ENCODE measurements around the gene ABCA1. TPM values are rescaled to one million over a fixed set of nuclear protein-coding genes. Genes with fewer than 3 reads are reported as not detected.
"Not testable (repeated sequence)": the region's sequence is repeated elsewhere in the genome, so short reads cannot be mapped to it uniquely, and the experiment has no call there.

The ABCA1 gene
- total RNA-seq, 1 donor from 2014 or later = 33.4 TPM

DNA sequence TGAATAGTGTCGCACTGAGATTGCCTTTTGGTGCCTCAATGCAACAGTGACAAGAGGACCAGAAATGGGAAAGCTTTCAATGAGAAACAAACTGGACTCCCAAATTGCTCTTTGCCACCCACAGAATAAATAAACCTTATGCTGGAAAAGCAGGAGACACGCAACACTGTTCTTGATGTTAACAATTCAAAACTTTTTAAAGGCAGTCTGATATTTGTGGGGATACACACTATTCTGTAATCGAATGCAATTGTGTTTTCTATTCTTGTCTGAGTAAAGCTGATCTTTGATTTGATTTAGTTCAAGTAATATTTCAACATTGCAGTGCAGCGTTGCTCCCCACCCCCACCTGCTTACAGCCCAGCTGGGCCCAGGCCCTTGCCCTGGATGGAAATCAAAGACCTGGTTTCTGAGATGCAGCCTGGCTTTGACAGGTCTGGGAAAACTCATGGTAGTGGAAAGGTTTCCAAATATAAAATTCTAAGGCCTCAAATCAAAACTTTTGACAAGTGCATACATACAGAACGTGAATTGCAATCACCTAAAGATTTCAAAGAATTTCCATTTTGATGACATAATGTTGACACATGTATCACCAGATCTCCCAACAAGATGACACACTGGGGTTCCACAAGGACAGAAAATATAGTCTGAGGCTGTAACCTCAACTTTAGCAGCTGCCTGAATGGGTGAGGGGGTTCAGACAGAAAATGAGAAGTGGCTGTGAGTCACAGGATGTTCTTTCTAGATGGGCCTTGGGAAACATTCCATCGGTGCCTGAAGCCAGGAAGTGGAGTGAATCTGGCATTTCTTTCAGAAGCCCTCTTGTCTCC, 55.1 kb downstream of the ABCA1 start:
- no peak for DNase-seq (ENCODE audit: low spot score)

DNA sequence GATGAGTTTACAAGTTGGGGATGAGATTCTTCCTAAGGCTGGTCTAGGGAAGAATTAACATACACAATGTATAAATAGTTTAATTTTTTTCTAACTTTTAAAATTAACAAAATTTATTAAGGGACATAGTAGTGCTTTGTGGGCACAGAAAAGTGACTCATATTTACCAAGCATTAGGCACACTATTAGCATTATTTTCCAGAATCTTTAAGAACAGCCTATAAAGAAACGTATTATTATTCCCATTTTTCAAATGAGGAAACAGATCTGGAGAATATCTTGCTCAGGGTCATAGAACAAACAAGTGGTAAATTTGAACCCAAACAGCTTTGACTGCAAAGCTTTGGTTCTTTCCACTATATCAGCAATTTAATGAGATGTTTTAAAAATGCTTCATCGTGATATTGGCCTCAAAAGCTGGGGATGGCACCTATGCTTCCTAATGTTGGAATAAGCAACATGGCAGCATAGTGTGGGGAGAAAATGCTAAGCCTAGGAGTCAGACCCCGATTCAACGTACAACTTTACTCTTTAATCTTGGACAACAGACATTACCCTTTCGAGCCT, 55.9 kb downstream of the ABCA1 start:
- DNase-seq (ENCODE audit: low spot score) = no peak

DNA sequence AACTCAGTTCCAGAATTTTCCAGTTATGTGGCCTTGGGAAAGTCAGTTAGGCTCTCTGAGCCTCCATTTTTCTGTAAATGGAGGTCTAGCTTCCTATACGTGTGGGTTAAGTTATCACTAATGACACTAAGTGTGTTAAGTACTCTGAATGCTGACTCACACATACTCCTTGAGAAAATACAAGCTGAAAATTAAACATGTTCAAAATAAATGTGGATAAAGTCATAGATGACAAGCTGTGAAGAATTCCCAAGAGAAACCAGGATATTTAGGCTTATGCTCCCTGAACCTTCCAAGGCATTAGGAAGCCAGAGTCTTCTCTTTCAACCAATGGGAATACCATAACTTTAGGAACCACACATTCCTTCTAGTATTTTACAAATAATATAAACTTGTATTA, 58.1 kb downstream of the ABCA1 start:
- DNase-seq (ENCODE audit: low spot score) = no peak

DNA sequence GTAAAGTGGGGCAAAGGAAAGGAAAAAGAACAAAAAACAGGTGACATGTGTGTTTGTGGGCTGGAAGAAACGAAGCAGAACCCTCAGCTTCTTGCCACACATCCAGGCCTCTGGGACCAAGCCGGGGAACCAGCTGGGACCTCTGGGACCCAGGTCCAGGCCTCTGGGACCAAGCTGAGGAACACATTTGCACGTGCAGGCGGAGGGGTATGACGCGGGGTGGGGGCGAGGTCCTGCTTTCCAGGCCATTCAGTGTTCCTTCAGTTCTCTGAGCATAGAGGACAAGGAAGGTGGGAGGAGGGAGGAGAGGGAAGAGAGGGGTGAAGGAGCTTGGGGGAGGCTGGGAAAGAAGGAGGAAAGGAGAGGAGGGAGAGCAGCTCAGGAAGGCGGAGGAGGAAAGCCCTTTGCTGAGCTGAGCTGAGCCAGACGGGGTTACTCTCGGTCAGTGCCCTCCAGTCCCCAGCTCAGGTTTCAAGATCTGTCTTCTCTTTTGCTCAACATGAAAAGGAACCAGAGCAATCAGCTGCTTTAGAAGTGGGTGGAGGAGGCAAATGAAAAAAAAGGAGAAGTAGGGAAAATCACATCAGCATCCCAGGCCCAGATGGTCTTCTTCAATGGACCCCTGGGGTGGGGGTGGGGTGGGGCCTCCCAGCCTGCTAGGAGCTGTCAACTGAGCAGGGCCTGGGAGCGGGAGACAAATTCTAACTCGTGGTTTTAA, 59.1 kb downstream of the ABCA1 start:
- DNase-seq (ENCODE audit: low spot score) = peak; percentile 76

DNA sequence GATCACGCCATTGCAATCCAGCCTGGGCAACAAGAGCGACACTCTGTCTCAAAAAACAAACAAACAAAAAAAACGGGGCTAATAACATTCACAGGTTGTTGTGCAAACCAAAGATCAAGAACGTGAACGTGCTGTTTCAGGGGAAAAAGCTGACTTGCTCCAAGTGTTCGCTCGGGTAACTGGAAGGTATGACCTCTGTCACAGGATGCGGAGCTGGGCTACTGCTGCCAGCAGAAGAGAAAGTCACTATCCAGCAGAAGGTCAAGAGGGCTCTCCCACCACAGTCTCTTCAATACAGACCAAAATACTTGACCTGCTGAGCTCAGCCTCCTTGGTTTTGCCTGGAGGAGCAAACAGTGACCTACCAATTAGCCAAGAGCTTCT, 59.7 kb downstream of the ABCA1 start:
- no peak for DNase-seq (ENCODE audit: low spot score)

DNA sequence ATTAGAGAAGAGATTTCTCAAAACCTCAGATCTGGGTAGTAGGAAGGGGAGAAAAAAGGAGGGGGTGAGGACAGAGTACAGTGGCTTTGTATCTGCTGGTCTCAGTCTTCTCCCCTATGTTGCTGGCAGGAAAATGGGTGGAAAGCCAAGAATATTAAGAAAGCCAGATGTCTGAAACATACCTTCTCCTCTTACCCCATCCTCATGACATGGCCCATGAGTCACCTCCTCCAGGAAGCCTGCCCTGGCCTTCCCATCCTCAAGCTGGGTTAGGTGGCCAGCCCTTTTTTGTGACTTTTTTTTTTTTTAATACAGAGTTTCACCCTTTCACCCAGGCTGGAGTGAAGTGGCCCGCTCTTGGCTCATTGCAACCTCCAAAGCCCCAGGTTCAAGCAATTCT, 61.8 kb downstream of the ABCA1 start:
- DNase-seq (ENCODE audit: low spot score) = no peak

DNA sequence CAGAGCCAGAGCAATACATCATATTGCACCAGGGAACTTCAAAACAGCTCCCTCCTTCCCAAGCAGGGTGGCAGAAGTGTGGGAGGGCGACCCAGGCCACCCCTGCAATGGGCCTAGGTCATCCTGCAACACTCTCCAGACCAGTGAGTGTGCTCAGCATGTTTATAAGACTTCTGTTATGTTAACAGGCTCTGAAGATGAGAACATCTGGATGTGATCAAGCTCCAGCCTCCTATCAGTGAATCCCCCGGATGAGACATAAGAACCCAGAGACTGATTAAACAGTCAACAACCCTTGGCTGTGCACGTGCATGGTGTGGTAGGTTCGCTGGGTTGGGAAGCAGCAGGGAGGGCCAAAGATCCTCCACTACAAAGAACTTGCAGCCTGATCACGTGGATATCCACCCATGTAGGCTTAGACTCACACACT, 63.3 kb downstream of the ABCA1 start:
- DNase-seq (ENCODE audit: low spot score) = no peak

DNA sequence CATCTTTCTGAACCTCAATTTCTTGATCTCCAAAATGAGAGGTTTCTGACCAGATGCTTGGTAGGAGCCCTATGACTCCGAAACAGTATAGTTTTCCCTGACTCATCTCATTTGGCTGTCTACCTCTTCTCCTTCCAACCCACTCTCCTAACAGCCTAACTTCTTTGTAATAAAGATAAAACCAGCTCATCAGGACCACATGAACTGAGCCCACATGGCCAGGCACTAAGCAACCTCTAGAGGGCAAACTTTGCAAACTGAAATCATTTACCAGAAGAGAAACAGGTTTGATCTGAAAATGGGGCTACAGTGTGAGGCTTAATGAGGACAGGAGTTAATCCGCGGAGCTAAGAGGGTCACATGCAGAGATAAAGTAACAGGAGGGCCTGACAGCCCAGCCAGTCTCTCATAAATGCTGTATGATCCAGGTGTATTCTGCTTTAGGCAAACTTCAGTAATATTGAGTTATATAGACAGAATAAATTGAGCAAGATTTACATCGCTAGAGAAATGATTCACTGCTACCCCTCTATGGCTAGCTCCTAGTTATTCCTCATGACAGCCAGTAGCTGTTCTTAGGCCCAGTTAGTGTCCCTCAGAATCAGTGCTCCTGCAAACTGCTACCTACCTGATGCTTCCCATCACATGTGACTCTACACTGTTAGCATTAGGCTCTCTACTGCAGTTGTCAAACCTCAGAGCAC, 64.6 kb downstream of the ABCA1 start:
- peak; percentile 64 for DNase-seq (ENCODE audit: low spot score)

DNA sequence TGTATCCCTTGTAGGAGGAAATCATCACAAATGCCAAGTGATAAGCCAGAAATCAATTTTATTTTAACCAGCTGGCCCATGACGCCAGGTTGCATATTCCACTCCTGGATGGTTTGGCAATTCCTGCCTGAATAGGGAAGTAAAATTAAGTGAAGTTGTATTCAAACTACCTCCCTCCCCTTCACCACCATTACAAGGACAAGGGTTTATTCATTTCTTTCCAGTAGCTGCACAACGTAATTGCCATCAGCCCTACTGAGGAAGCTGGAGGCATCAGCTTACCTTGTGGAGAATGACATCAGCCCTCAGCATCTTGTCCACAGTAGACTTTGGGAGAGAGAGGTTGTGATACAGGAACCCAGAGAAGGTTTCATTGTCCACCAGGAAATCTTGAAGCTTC, 66.6 kb downstream of the ABCA1 start:
- no peak for DNase-seq (ENCODE audit: low spot score)

DNA sequence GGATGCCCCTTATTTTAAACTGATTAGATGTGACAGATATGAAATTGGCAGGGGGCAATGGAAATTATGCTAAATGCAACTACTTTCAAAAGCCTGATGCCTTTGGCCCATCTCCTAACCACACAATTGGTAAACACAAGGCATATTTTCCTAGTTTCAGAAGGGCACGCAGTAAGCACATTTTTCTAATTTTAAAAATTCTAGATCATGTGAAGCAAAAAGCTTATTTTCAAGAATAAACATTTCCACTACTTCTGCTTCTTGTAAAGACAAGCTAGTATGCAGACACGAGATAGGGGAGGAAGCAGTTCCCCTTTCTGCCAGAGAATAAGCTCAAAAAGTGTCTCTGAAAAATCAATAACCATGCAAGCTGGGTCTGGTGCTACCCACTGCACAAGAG, 67.7 kb downstream of the ABCA1 start:
- DNase-seq (ENCODE audit: low spot score) = no peak

DNA sequence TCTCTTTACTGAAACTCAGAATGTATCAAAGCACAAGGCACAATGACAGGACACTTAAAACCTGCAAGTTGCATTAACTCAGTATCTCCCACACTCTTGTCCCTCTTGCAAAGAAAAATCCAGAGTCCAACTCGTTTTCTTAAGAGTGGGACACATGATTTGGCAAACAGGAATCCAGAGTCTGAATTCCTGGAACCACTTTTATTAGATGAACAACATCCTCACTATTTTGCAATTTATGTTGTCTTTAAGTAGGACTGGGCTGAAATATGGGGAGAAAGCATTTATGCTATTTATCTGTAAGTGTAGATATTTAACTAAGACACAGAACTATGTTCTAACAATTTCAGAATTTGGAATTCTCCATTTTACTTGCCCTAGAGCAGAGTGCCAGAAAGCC, 69.1 kb downstream of the ABCA1 start:
- DNase-seq (ENCODE audit: low spot score) = no peak

DNA sequence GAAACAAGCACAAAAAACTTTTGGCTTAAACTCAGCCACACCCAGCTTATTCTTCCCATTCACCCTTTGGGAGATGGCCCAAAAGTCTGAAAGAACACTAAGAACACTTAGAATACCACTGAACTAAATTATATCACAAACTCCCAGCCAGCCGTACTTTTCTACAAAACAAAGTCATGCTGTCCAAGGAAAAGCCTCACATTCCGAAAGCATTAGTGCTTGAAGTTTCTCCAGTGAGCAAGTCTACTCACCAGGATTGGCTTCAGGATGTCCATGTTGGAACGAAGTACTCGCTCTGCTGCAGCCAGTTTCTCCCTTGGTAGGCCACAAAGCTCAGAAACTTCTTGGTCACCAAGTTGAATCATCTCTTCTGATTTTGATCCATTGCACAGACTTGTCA, 69.7 kb downstream of the ABCA1 start:
- no peak for DNase-seq (ENCODE audit: low spot score)

DNA sequence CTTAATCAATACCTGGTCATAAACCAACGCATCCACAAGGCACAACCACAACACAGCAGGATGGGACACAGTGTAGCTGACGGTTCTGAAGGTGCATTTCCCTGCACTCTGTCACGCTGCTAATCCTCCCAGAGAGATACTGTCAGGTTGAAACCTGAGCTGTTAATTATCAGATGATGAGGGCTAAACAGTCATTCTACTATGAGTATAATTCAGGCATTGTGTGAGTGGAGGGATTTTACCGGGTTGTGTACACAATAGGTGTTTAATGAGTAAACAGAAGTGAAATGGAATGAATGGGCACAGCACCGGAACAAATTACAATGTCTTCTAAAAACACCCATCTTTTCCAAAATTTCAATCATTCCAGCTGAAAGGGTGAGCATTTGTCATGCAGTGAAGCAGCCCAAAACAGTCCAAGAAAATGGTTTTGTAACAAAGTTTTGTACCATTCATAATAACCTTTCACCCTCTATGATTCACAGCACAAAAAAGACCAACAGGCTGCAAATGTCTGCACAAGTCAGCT, 71.5 kb downstream of the ABCA1 start:
- DNase-seq (ENCODE audit: low spot score) = no peak

DNA sequence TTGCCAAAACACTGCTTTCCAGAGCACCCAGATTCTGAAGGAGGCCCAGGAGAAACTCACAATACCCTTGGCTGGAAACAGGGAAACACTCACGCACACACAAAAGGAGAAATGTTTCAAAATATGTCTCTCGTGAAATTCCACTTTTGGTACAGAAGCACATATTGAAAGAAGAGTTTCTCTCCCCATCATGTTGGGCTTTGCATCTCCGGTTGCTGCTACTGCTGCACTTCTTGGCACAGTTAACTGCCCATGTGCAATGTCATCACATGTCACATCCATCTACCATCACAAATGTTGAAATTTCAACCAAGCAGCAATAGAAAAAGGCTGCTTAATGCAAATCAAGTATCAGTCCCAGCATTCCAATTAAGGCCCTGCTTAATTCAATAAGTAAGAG, 72.1 kb downstream of the ABCA1 start:
- DNase-seq (ENCODE audit: low spot score) = no peak

DNA sequence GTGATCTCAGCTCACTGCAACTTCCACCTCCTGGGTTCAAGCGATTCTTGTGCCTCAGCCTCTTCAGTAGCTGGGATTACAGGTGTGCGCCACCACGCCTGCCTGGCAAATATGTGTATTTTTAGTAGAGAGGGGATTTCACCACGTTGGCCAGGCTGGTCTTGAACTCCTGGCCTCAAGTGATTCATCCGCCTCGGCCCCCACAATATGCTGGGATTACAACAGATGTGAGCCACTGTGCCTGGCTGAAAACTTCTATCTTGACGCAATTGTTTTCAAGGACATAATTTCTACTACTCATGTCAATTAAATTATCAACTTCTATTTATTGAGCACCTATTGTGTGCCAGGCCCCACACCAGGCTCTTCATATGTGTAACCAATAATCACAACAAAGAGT, 72.7 kb downstream of the ABCA1 start:
- not testable (repeated sequence) for DNase-seq (ENCODE audit: low spot score)

DNA sequence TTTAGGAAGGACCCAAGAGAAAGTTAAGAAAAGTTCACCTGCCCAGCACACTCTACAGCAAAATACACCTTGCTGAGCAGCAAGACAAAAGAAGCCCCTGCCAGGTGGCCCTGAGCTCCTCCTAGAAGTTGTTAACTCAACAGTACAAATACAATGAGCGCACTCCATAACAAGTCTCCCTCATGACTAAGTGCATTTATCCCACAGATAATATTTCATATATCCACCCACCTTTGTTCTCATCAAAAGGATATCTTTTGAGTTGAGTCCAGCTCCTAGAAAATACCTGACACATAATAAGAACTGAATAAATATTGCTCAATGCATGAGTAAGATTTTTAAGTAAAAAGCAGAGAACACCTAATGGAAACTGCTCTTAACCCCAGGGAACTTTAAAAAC, 73.3 kb downstream of the ABCA1 start:
- no peak for DNase-seq (ENCODE audit: low spot score)

DNA sequence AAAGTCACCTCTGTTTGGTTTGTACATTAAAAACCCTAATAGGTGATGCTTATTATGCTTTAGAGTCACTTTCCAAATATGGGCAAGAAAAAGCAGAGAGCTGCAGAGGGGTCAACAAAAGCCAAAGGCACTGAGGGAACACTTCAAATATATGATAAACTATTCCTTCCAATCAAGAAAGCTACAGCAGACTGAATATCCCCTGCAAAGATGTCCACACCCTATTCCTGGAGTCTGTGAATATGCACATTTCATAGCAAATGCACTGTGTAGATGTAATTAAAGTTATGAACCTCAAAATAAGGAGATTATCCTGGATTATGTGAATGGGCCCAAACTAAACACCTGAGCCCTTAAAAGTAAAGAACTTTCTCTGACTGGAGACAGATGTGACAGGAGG, 74.3 kb downstream of the ABCA1 start:
- DNase-seq (ENCODE audit: low spot score) = no peak

DNA sequence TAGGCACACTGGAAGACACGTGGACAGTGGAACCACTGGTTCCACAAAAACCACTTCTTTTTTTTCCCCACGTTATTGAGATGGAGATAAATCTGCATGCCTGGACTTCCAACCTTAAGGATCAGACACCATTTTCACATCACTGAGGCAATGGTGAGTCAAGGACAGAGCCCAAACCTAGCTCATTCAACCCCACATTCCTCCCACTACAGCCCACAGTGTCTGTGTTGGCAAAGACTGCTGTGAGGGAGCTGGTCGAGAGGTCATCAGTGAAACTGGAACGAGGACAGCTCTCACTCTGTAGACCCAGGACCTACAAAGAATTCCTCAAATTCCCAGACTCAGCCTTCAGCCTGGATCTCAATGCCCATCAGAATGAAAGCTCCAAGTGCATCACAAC, 74.8 kb downstream of the ABCA1 start:
- no peak for DNase-seq (ENCODE audit: low spot score)

DNA sequence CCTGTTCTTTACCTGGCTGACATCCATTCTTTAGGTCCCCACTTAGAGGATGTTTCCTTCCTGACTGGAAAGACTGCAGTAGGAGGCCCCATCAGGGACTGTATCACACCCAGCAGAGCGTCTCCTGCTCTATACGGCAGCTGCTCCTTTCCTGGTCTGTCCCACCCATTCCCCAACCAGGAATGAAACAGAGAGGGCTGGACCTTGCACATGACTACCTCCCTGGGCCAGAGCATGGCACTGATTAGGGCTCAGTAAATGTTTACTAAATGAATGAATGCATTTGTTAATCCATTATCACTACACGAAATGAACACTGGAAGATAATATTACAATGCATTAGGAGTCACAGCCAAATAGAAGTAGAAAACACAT, 76.4 kb downstream of the ABCA1 start:
- no peak for DNase-seq (ENCODE audit: low spot score)

DNA sequence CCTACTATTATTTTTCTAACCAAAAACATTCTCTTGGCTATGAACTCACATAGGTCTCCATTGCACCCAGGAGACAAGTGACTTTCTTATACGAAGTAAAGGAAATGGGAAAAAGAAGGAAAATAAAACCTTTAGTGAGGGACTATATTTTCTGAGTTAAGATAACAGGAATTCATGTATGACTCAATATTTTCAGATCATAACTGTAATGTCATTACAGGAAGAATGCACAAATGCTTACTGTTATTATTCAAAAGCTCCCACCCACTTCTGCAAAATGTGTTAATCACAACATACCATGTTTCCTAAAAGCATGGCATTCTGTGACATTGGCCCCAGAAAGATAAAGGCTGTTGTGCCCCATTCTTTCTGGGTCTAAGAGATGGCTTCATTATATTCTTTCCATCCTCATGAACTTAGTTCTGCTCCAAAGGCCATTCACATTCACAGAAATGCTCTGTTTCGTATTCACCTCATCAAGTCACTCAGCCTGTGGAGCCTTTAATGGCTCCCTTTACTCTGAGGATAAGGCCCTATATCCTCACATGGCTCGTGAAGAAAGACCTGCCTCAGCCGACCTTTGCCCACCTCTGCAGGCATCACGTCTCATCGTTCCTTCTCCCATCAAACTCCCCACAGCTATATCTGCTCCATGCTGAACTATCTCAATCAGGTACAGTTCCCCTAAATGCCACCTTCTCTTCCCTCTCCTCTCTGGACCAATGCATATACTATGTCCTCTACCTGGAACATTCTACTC, 77.0 kb downstream of the ABCA1 start:
- DNase-seq (ENCODE audit: low spot score) = no peak

DNA sequence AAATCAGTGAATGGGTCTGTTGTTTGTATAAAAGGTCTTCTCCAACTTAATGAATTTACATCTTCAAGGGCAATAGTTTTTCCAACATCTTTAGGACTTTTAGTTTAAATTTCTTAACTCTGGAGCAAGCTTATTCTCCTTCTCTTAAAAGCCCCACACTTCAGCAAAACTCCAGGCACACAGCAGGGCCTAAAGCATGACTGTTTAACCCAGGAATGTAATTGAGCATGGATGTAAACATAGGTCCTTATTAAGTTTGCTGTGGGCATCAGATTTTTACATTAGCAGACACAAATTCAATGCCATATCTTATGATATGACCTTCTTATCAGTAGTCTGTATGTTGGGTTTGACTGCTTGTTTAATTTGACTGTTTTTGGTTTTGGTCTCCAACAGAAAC, 78.9 kb downstream of the ABCA1 start:
- no peak for DNase-seq (ENCODE audit: low spot score)

DNA sequence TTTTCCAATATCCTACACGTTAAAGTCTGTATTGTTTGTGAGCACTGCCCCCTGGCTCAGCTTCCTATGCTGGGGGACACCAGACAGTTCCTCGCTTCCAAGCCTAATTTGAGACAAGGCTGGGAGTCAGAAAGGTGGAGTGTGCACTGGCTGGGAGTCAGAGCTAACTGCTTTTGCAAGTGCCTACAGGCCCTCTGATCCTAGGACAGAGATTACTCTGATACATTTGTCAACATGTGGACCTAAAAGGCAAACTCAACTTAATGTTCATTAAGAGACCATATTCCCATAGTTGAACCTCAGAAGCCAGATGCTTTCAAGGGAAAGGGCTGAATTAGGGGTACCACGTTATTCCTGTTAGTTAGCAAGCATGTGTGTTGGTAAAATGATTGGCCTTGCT, 83.2 kb downstream of the ABCA1 start:
- DNase-seq (ENCODE audit: low spot score) = no peak
